Hypothalamus (tissue), 51 donors: ENCODE results near the gene UGT1A9.

ENCODE experiments used
- DNase-seq, 51 donors: peaks; one replicate each; lab custom pipeline; 2025; lab: John Stamatoyannopoulos, UW

Gene UGT1A9

DNA sequence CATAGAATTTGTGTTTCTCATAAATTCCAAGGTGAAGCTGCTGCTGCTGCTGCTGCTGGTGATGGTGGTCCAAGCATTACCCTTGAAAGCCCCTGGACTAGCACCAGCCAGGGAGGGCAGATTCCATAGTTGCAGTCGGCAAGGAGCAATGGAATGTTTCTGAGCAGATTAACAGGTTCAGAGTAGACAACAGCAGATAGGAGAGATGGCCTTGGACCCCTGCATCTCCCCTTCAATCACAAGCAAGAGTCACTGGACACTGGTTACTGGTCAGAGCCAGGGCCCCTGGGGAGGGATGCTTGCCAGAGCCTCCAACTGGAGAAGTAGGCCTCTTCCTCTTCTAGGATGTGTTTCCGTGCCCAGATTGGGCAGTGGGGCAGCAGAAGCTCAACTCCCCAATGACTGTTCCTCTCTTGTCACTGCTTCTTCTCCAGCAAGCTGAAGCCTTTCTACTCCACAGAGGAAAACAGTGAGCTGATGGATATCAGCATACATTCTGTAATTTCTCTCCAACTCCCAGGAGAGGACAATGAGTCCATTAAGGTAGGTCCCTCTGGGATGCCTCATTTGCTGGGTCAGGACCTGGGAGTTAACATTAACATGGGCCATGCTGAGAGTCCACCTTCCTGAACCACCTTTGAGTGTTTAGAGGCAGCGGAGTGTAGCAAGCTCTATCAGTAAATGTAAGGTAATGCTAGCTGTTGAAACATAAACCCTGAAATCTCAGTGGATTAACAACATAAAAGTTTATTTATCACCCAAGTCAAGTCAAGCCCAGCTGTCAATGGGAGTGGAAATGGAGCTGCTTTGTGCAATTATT, 141.7 kb downstream of the UGT1A9 start:
- no peak for DNase-seq

DNA sequence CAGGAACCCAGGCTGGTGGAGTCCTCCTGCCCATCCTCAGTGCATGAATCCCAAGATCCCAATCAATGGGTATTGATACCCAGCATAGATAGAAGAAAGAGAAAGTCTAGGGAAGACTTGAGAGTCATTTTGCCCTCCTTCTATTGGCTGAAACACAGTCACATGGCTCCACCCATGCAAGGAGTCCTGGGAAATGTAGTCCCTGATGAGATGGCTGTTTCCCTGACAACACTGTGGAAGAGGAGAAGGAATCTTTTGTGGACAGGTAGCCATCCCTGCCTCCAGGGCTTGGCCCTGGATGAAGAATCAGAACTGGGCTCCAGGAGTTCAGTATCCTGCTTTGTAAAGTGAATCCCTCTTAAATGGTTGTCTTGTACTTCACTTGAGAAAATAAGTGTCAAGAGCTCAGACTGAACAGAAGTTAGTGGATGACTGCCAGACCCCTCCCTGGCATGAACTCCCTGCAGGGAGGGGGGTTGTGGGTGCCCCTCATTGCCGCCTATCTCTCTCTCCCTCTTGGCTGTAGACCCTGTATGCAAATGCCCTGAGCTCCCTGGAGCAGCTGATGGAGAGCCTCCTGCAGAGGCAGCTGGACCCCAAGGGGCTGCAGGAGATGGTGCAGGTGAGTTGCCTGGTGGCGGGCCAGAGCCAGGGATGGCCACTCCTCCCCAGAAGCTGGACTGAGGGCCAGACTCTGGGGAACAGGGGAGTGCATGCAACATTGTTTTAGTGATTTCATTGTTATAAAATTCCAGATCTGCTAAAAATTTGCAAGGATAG, 142.5 kb downstream of the UGT1A9 start:
- no peak for DNase-seq

DNA sequence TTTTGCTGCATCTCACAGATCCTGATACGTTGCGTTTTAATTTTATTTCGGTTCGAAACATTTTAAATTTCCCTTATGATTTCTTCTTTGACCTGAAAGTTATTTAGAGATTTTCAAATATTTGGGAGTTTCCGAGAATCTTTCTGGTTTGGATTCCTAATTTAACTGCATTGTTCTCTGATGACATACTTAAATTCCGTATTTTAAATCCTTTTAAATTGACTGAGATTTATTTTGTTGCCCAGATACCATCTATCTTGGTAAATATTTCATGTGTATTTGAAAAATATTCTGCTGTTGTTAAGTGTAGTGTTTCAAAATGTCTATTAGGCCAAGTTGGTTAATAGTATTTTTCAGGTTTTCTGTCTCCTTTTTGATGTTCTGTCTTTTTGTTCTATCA, 144.2 kb downstream of the UGT1A9 start:
- no peak for DNase-seq

DNA sequence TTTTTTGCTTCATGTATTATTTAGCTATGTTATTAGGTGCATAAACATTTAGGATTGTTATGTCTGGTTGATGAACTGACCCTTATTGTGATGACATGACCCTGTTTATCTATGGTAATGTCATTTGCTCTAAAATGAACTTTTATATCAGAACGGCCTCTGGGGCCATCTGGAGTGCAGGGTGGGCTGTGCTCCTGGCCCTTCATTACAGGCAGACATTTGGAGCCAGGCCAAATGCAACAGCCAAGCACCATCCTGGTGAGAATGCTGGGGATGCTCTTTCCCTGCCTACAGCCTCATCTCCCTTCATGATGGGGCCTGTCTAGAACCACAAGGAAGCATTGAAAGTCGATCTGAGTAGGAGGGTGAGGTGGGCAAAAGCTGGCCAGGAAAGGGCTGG, 144.6 kb downstream of the UGT1A9 start:
- no peak for DNase-seq

DNA sequence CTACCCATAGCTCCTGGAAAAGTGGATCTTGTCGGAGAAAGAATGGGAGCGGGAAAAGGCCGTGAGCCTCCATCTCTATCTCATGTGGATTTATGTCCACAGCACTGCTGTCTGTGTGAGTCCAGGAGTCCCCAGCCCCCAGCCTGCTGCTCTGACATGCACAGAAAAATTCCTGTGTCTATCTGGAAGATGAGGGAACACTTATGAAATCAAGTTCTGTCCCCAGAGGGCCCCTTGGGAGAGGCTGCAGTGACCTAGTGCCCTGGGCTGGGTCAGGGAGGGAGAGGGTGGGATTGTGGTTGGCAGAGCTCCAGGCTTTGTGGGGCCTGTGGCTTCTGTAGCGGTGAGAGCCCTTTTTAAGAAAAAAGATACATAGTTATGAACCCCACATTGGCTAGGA, 145.1 kb downstream of the UGT1A9 start:
- DNase-seq = no peak

DNA sequence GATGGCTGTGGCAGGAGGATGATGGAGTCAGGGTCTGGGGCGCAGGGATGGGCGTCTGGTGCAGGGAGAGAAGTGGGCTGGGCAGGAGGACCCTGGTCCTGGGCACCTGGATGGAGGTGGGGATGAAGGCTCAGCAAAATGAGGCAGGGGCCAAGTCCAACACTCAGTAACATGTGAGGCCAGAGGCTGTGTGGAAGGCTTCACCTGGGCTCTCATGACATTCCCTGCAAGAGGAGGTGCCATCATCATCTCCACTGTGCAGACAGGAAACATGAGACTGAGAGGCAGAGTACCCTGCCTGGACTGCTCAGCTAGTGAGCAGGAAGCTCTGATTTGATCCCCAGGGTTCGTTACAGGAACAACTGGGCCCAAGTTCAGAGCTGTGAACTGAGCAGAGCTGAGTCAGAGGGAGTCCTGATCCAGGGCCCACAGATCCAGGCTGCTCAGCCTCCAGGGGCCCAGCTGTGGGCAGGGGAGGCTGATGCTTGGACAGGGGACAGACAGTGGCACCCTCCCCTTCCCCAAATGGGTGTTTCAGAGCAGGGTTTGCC, 145.7 kb downstream of the UGT1A9 start:
- DNase-seq = no peak

DNA sequence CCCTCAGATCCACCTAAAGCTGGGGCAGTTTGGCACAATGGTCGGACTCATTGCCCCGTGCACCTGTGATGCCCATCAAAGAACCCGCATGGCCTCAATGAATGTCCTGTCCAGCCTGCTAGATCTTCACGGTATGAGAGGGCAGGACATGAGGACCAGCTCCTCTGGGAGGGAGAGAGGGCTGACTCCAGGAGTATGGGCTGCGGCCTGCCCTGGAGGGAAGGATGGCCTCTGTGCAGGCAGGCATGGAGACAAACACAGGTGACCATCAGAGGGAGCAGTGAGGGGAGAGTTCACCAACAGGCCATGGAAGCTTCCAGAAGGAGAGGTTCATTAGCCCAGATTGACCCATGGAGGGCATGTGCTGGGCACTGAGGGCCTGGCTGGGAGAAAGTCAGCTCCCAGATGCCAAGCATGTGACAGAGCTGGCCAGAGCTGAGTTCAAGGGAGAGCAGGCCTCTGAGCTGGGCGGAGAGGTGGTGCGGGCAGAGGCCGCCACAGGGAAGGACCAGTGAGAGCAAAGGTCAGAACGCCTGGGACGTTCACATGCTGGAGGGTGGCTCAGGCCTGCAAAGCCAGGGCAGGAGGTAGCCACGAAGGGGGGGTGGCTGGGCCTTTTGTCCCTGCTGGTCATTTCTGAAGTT, 146.4 kb downstream of the UGT1A9 start:
- DNase-seq = no peak

DNA sequence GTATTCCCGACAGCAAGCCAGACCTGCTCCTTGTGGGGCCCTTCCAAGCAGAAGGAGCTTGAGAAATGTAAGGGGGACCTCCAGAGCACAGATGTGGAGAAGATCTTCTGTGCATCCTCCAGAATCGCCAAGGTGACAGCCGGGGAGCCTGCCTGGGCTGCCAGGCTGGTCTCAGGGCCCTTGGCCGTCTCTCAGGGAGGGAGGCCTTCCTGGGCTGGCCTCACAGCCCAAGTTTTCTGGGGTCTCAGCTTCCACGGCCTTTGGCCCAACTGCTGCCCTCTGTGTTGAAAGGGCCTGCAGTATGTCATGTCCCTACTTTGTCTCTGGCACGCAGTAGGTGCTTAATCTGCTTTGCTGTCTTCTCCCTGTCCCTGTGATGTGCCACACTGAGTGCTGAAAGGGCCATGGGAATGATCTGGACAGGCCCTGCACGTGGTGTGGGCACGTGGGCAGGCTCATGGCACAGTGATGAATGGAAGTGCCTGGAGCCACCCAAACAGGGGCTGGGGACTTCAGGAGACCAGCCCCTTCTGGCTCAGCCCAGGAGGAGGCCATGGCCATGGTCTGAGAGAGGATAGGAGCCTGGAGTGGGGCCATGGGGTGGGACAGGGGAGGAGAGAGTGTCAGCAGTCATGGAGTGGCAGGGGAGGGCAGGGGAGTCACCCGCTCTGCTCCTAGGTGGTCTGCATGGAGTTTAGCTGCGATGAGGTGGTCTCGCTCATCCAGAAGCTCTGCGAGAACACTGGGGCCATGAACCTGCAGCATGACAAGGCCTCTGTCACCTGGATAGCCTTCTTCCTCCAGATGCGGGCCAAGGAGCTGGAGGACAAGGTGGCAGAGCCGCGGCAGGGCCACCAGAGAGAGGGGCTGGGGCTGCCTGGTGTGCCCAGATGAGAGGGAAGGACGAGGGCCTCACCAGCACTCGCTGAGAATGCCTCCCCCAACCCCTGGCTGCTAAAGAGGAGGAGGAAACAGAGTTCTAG, 147.2 kb downstream of the UGT1A9 start:
- DNase-seq = no peak

DNA sequence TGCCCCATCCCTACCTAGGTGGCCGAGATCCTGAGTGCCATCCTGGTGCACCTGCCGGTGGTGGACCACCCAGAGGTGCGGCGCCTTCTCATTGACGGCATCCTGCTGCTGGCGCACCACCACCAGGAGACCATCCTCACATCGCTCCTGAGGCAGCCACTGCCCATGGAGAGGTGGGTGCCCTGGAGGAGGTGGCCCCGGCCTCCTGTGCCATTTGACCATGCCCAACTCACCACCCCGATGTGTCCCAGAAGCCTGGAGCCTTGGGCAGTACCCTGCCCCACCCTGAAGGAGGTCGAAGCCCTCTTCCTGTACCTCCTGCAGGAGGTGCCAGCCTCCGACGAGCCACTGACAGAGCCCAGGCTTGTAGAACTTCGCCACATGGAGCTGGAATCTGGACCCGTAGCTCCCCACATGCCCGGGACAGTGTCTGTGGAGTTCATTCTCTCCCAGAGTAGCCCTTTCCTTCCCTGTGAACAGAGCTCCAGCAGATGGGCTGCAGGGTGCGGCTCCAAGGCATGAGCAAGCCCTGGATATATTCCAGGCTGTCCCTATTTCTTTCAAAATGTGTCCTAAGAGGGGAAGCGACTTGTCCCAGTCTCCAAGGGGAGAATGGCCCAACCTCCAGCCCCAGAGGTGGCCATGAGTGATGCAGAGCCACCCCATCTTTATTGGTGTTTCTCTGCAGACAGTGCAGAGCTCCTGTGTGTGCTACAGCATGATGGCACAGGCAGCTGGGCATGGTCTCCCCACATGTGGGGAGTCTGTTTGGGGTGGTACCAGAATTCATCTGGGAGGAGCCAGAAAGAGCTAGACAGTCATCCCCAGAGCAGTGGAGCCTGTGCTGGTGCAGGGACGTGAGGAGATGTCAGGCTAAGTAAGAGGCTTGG, 148.4 kb downstream of the UGT1A9 start:
- no peak for DNase-seq

DNA sequence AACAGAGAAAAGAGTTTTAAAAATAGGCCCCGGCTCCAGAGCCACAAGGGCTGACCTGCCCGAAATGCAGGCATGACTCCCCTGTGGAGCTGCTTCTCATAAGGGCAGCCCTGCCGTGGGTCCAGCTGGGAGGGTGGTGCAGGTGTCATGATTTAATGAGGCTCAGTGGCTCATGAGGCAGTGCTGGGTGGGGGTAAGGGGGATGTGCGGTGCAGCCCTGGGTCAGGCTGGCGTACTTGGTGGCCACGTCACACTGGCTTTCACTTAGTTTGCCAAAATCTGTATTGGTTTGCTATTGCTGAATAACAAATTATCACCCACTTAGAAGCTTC, 149.0 kb downstream of the UGT1A9 start:
- no peak for DNase-seq

DNA sequence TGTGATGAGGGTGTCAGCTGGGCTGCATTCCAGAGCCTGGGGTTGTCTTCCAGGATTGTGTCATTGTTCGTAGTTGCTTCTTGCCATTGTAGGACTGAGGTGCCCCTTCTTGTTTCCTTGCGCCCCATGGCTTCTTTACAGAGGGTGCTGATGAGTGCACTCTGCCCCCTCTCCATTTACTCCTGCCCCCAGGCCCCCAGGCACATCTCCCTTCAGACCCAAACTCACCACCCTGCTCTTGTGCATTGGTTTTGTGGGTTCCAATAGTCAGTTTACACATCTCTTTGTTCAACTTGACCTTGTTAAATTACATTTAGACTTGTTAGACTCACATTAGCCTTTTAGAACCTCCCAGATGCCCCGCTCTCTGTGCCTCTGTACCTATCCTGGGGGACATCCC, 149.5 kb downstream of the UGT1A9 start:
- no peak for DNase-seq

DNA sequence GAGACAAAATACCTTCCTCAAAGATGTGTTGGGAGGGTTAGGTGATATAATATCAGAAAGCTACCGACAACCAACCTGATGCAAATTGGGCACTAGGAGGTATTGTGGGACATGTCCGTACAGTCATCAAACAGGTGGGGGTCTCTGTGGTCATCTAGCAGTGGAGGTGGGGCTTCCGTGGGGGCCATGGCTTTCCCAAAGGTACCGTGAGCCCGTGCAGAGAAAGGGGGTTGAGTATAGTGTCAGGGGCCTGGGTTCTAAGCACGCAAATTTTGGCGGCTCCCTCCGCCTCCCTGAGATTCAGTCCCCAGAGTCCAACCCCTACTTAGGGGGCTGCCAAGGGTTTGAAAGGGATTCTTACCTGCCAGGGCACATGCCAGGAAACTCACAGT, 150.0 kb downstream of the UGT1A9 start:
- no peak for DNase-seq

DNA sequence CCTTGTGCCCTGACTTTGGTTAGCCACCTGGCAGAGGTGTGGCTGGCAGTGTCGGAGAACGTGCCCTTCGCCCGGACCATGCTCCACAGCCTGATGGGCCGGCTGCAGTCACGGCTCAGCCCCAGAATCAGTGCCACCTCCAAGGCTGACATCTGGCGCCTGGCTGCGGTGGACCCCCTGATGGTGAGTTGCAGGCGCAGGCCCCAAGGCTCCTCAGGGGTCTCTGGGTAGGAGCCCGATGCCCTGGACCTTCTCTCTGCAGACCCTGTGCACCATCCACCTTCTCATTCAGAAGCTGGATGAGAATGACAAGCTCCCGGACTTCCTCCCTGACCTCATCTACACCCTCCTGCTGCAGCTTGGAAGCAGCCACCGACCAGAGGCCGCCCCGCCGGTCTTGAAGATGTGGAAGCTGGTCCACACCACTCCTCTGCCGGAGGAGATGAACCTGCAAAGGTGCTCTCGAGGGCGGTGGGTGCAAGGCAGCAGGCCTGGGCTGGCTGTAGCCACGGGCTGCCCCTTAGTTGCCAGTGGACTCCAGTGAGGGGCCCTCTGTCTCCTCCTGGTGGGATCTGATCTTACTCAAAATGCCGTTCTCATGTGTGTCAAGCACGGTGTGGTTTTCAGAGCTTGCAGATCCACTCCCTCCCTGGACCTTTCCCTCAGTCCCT, 150.5 kb downstream of the UGT1A9 start:
- DNase-seq = no peak
